IMR-90 (cell line): ENCODE data around the gene RNF19B. TPM values are rescaled to one million over a fixed set of nuclear protein-coding genes. Genes with fewer than 3 reads are reported as not detected.

Experiments
- ATAC-seq: fragments of 200-7000 bp; cut with Tn5 transposase; 2 replicates; pipeline ENCODE4 v1.9.1; 2020; ENCODE audit warnings: low read depth, mild to moderate bottlenecking, moderate library complexity
- BruUV-seq: library from RNA; stranded (reverse); fragments of 400-500 nt; replicated peaks from 2 replicates; lab custom pipeline; 2021; lab: Mats Ljungman, UMichigan
- CTCF ChIA-PET: fragments of 300-600 bp; formaldehyde crosslinking; extraction: SDS; loops from one replicate; lab custom pipeline; 2021; ENCODE audit warnings: antibody characterized with exemption; lab: Yijun Ruan, JAX
- POLR2A ChIA-PET: fragments of 300-600 bp; sonication (Branson Sonifier 250); formaldehyde crosslinking; loops from one replicate; lab custom pipeline; 2022; ENCODE audit warnings: antibody characterized with exemption; ENCODE audit not compliant: unreplicated experiment; lab: Charles Lee
- DNase-seq: peaks from one replicate; pipeline ENCODE4 v3.0.0; 2013
- H2AFZ ChIP-seq: replicated peaks from 2 replicates; pipeline ENCODE3; 2013; ENCODE audit warnings: low read length, mild to moderate bottlenecking; ENCODE audit not compliant: poor library complexity
- H2AK5ac ChIP-seq: 2 replicates; pipeline ENCODE4 v1.6.1; 2013; ENCODE audit warnings: low read depth, low read length, inconsistent platforms
- H2AK9ac ChIP-seq: replicated peaks from 2 replicates; pipeline ENCODE3; 2013; ENCODE audit warnings: mild to moderate bottlenecking, low read depth, low read length, moderate library complexity; ENCODE audit not compliant: poor library complexity
- H2BK120ac ChIP-seq: 2 replicates; pipeline ENCODE4 v1.6.1; 2013; ENCODE audit warnings: low read depth, low read length, inconsistent platforms
- H2BK15ac ChIP-seq: 3 replicates; pipeline ENCODE4 v1.6.1; 2013; ENCODE audit warnings: low read depth, low read length, inconsistent platforms
- H2BK20ac ChIP-seq: 2 replicates; pipeline ENCODE4 v1.6.1; 2013; ENCODE audit warnings: low read depth, mild to moderate bottlenecking, inconsistent platforms, low read length, moderate library complexity
- H2BK5ac ChIP-seq: 2 replicates; pipeline ENCODE4 v1.6.1; 2013; ENCODE audit warnings: mild to moderate bottlenecking, low read depth, low read length, inconsistent platforms; ENCODE audit not compliant: poor library complexity, severe bottlenecking
- H3K14ac ChIP-seq: replicated peaks from 2 replicates; pipeline ENCODE4 v1.6.1; 2013; ENCODE audit warnings: low read depth, low read length, inconsistent platforms
- H3K18ac ChIP-seq: 2 replicates; pipeline ENCODE4 v1.6.1; 2013; ENCODE audit warnings: low read depth, low read length, control low read depth
- H3K23ac ChIP-seq: 2 replicates; pipeline ENCODE4 v1.6.1; 2013; ENCODE audit warnings: low read depth, low read length, inconsistent platforms
- H3K27ac ChIP-seq: 2 replicates; pipeline ENCODE4 v1.5.1; 2013; ENCODE audit warnings: mild to moderate bottlenecking, control low read depth, low read length; ENCODE audit not compliant: insufficient read depth
- H3K27me3 ChIP-seq: 2 replicates; pipeline ENCODE4 v1.6.1; 2013; ENCODE audit warnings: low read length; ENCODE audit not compliant: control insufficient read depth, insufficient read depth
- H3K36me3 ChIP-seq: 2 replicates; pipeline ENCODE4 v1.6.1; 2013; ENCODE audit warnings: low read length, mixed read lengths; ENCODE audit not compliant: control insufficient read depth, insufficient read depth
- H3K4ac ChIP-seq: 2 replicates; pipeline ENCODE4 v1.6.1; 2013; ENCODE audit warnings: low read depth, low read length, inconsistent platforms
- H3K4me1 ChIP-seq: 2 replicates; pipeline ENCODE4 v1.6.1; 2013; ENCODE audit warnings: low read length, mixed read lengths; ENCODE audit not compliant: control insufficient read depth, insufficient read depth
- H3K4me2 ChIP-seq: 2 replicates; pipeline ENCODE4 v1.6.1; 2013; ENCODE audit warnings: low read depth, mild to moderate bottlenecking, control low read depth, low read length, moderate library complexity
- H3K4me3 ChIP-seq: 2 replicates; pipeline ENCODE4 v1.5.1; 2013; ENCODE audit warnings: low read depth, mild to moderate bottlenecking, control low read depth, low read length, moderate library complexity; ENCODE audit not compliant: insufficient read depth
- H3K56ac ChIP-seq: 2 replicates; pipeline ENCODE4 v1.6.1; 2013; ENCODE audit warnings: low read length, inconsistent platforms; ENCODE audit not compliant: insufficient read depth; ENCODE audit errors: extremely low read depth
- H3K79me1 ChIP-seq, 2 experiments: 2 replicates each; pipeline ENCODE4 v1.6.1; 2013; ENCODE audit warnings: low read length in 2 of 2, inconsistent platforms in 1 of 2, low read depth in 1 of 2
- H3K9ac ChIP-seq: 2 replicates; pipeline ENCODE4 v1.6.1; 2013; ENCODE audit warnings: low read depth, low read length, control low read depth
- H3K9me1 ChIP-seq: 2 replicates; pipeline ENCODE4 v1.6.1; 2013; ENCODE audit warnings: low read length, inconsistent platforms; ENCODE audit not compliant: insufficient read depth
- H3K9me3 ChIP-seq: 2 replicates; pipeline ENCODE4 v1.6.1; 2013; ENCODE audit warnings: low read length; ENCODE audit not compliant: control insufficient read depth, insufficient read depth
- H4K20me1 ChIP-seq: 2 replicates; pipeline ENCODE4 v1.6.1; 2013; ENCODE audit warnings: low read length, inconsistent platforms; ENCODE audit not compliant: insufficient read depth
- H4K5ac ChIP-seq: 2 replicates; pipeline ENCODE4 v1.6.1; 2013; ENCODE audit warnings: mild to moderate bottlenecking, low read depth, low read length, control low read depth
- H4K8ac ChIP-seq, 2 experiments: 2 replicates each; pipeline ENCODE4 v1.6.1; 2013; ENCODE audit warnings: low read depth in 2 of 2, low read length in 2 of 2, control low read depth in 1 of 2, inconsistent platforms in 1 of 2
- H4K91ac ChIP-seq: 2 replicates; pipeline ENCODE4 v1.6.1; 2013; ENCODE audit warnings: low read depth, low read length, inconsistent platforms; ENCODE audit not compliant: insufficient read depth
- CTCF ChIP-seq: conservative IDR thresholded peaks from 2 replicates; pipeline ENCODE4 v1.5.1; 2012; ENCODE audit warnings: mild to moderate bottlenecking, low read depth, low read length, improper control_type of control experiment
- RAD21 ChIP-seq: IDR thresholded peaks from 2 replicates; pipeline ENCODE4 v1.6.1; 2012; ENCODE audit warnings: low read length, improper control_type of control experiment
- WGBS, 2 experiments: methylation state at CpG; one replicate each; pipeline versions ENCODE4 v1.1.5 to v1.1.7; 2013; ENCODE audit warnings: missing lambda C conversion rate in 2 of 2; ENCODE audit not compliant: insufficient read length in 1 of 2; ENCODE audit errors: extremely low coverage in 2 of 2; 5-methylcytosine and 5-hydroxymethylcytosine counted together
- dilution Hi-C: fragments of 300-500 bp; cut with HindIII; formaldehyde crosslinking; loops from one replicate; pipeline ENCODE4 v1.14.3; 2018; ENCODE audit warnings: low sequenced_read_pairs; ENCODE audit not compliant: unreplicated experiment
- in situ Hi-C: fragments of 300-500 bp; cut with MboI; formaldehyde crosslinking; loops from 3 replicates; pipeline ENCODE4 v1.14.3; 2019; ENCODE audit warnings: low sequenced_read_pairs, inconsistent platforms, mixed read lengths
- intact Hi-C: fragments of 100-400 bp; cut with micrococcal nuclease; formaldehyde crosslinking; loops from 2 replicates; pipeline ENCODE4 v1.10.0; 2022
- polyA plus RNA-seq, 3 experiments: library from polyadenylated mRNA; depleted of rRNA; stranded (reverse); fragments of >200 nt; gene quantifications; 2 replicates each; pipeline ENCODE4 v1.2.3, GENCODE V29; 2012; ENCODE audit warnings: low replicate concordance in 1 of 3
- total RNA-seq: library from RNA; depleted of rRNA; stranded (reverse); fragments of >200 nt; gene quantifications from 2 replicates; pipeline ENCODE4 v1.2.3, GENCODE V29; 2012

RNF19B gene
- total and polyA plus RNA-seq, 2 of the 4 experiments (the other 2 are of a cell fraction), result 10.0 to 11.6 TPM

DNA sequence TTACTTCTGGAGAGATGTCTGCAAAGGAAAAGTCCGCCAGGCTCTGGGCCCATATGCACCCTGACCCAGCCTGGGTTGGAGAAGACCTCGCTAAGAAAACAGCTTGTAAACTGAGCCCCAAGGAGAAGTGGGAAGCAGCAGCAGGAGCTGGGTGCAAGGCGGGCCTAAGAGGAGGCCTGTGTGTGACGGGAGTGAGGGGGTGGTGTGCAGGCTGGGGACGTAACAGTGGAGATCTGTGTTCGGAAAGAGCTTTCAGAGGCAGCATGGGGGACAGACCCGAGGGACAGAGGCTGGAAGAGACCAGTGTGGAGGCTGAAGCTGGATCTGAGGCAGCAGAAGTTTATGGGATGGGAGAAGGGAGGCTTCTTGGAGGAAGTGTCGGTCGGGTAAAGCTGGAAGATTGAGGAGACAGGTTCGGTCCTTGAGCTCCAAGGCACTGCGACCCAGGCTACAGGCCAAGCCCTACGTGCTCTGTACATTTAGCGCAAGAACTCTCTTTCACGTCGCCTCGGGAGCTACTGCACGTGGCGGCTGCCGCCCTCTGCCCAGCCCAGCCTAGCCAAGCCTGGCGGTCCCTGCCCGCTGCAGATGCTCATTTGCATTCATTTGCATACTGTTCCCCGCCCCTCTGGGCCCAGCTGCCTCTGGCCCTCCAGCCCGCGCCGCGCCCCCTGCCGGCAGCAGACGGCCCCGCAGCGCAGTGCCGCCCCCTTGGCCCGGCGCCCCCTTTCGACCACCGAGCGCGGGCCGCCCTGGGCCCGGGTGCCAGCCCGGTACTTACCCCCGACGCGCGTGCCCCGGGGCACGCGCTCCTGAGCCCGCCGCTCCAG is 72.0 kb downstream of the RNF19B start:
- Histone ChIP-seq H3K27ac (no peak overlapping the region), H2AK5ac (no peak overlapping the region), H3K9me1 (no peaks in the 10 kb centered on the region), H4K91ac (no peak overlapping the region), H2BK120ac (no peak overlapping the region), H2AK9ac (peak overlapping the region; percentile 28), H3K9me3 (peaks cover 2% of the 10 kb centered on the region; the same call in 1 of the 2 replicates), H3K14ac (no peak overlapping the region), H3K27me3 (peaks cover 38% of the 10 kb centered on the region), H3K36me3 (no peaks in the 10 kb centered on the region; the same call in 1 of the 2 replicates), H3K9ac (no peak overlapping the region), H2BK5ac (no peak overlapping the region), H3K23ac (no peak overlapping the region), H3K56ac (no peak overlapping the region), H3K18ac (no peak overlapping the region), H3K4me3 (peak overlapping the region; percentile 39), H4K8ac (no peak overlapping the region), H3K4ac (no peak overlapping the region), H2BK15ac (no peak overlapping the region), H4K5ac (no peak overlapping the region), H3K4me1 (no peaks in the 10 kb centered on the region; the same call in 1 of the 2 replicates), H3K4me2 (peak overlapping the region; percentile 50), H3K79me1 (no peaks in the 10 kb centered on the region), H4K20me1 (peaks cover 2% of the 10 kb centered on the region; the same call in 1 of the 2 replicates), H2AFZ (peak overlapping the region; percentile 87), H2BK20ac (no peak overlapping the region)
- BruUV-seq, result no TSS peak
- ATAC-seq (peak; percentile 65), DNase-seq (no peak)
- CTCF ChIA-PET, result interaction anchor here (0.5 to 0.7 kb wide), 4 partner anchors 14 to 201 kb away, joined by 3 to 6 read pairs (median 3); no protein-coding TSS in a partner anchor
- POLR2A ChIA-PET, result no interaction called here
- TF ChIP-seq RAD21, result no peak; the same call in 1 of the 2 replicates
- TF ChIP-seq CTCF, result peak; percentile 70
- in situ Hi-C loops (no loop called here), intact Hi-C loops (no loop called here), dilution Hi-C loops (no loop called here)
- 42% methylated on average over 18 of the region's 49 CpGs; no CpG with 5 or more reads in 1 of the 2 experiments for WGBS, 2 experiments
